Loucy (cell line): Measurements from ENCODE around the gene ETS2.

Experiments
- EZH2phosphoT487 ChIP-seq: fragments of 200-600 bp; IDR thresholded peaks from 2 replicates; pipeline ENCODE4 v1.6.1; 2018; ENCODE audit warnings: antibody characterized with exemption, mild to moderate bottlenecking, moderate library complexity, borderline replicate concordance
- TF ChIP-seq, protein P1 (sequence below): fragments of 200-600 bp; sonication (generic); conservative IDR thresholded peaks from 2 replicates; pipeline ENCODE4 v1.5.1; 2014; ENCODE audit warnings: mild to moderate bottlenecking, antibody characterized with exemption, low read length

DNA sequence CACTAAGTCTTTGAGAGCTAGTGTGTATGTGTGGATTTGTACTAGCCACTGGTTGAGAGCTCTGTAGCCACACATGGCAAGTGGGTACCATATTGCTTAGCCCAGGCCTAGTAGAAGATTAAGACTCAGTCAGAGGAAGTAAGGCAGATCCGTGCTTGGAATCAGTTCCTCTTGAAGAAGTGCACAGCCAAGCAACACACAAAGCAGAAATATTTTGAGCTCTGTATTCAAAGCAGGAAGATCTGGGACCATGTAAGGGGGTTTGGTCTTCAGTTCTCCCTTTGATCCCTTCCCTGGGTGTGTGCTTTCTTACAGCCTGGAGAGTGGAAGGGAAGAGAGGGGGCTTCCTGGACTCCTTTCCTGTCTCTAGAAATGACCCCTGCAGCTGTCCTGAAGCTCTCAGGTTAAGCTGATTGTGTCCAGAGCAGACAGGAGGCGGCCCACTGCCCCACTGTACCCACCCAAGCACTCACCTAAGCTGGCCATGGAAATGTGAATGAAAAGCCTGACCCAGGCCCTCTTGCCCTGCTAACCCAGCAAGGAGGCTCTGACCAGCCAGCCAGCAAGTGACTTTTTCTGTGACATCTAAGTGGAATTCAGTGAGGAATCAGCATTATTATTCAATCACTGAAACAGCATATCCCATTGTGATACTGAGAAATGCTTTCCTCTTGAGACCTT lies 3.6 kb downstream of the ETS2 start:
- TF ChIP-seq, protein P1, sequence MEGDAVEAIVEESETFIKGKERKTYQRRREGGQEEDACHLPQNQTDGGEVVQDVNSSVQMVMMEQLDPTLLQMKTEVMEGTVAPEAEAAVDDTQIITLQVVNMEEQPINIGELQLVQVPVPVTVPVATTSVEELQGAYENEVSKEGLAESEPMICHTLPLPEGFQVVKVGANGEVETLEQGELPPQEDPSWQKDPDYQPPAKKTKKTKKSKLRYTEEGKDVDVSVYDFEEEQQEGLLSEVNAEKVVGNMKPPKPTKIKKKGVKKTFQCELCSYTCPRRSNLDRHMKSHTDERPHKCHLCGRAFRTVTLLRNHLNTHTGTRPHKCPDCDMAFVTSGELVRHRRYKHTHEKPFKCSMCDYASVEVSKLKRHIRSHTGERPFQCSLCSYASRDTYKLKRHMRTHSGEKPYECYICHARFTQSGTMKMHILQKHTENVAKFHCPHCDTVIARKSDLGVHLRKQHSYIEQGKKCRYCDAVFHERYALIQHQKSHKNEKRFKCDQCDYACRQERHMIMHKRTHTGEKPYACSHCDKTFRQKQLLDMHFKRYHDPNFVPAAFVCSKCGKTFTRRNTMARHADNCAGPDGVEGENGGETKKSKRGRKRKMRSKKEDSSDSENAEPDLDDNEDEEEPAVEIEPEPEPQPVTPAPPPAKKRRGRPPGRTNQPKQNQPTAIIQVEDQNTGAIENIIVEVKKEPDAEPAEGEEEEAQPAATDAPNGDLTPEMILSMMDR, result no peak
- TF ChIP-seq EZH2phosphoT487, result no peak
